K562 (cell line): ENCODE data around the gene ZNF816. TPM values are rescaled to one million over a fixed set of nuclear protein-coding genes. Genes with fewer than 3 reads are reported as not detected.
A peak's percentile ranks its signal among the peaks of the same experiment; 100 is the strongest.

Source experiments
- ATF6 ChIP-seq: sonication (generic); formaldehyde crosslinking; IDR thresholded peaks from 2 replicates; pipeline ENCODE4 v1.4.0; 2020; ENCODE audit warnings: mild to moderate bottlenecking, missing genetic modification reagents
- CCNT2 ChIP-seq: IDR thresholded peaks from 2 replicates; pipeline ENCODE4 v1.6.1; 2011; ENCODE audit warnings: borderline replicate concordance, low read depth, mild to moderate bottlenecking, moderate library complexity, mixed read lengths, low read length; ENCODE audit not compliant: insufficient read length; ENCODE audit errors: extremely low read depth
- CTBP1 ChIP-seq: fragments of 450-650 bp; IDR thresholded peaks from 2 replicates; pipeline ENCODE4 v1.6.1; 2016; ENCODE audit warnings: borderline replicate concordance
- E2F6 ChIP-seq, 2 experiments: IDR thresholded peaks; 2 replicates each; pipeline ENCODE4 v1.6.1; 2011; ENCODE audit warnings: borderline replicate concordance in 1 of 2, control low read depth in 1 of 2, low read depth in 1 of 2, low read length in 1 of 2, mild to moderate bottlenecking in 1 of 2, mixed read lengths in 1 of 2, moderate library complexity in 1 of 2; ENCODE audit not compliant: insufficient read depth in 1 of 2, insufficient read length in 1 of 2, poor library complexity in 1 of 2, severe bottlenecking in 1 of 2; ENCODE audit errors: extremely low read depth in 1 of 2
- GATAD2B ChIP-seq: fragments of 450-650 bp; IDR thresholded peaks from 2 replicates; pipeline ENCODE4 v1.6.1; 2017; ENCODE audit warnings: mild to moderate bottlenecking, borderline replicate concordance
- HMBOX1 ChIP-seq: sonication (generic); IDR thresholded peaks from 2 replicates; pipeline ENCODE4 v1.6.1; 2016
- HNRNPL ChIP-seq: fragments of 200-400 bp; formaldehyde crosslinking; IDR thresholded peaks from 2 replicates; pipeline ENCODE4 v1.6.1; 2017; ENCODE audit warnings: low read depth, mild to moderate bottlenecking, low read length
- IRF2 ChIP-seq: sonication (generic); formaldehyde crosslinking; IDR thresholded peaks from 2 replicates; pipeline ENCODE4 v1.8.1; 2022; ENCODE audit warnings: mild to moderate bottlenecking, missing genetic modification reagents
- NFYB ChIP-seq: IDR thresholded peaks from 2 replicates; pipeline ENCODE4 v1.6.1; 2011; ENCODE audit warnings: mild to moderate bottlenecking, moderate library complexity; ENCODE audit not compliant: insufficient read length; ENCODE audit errors: extremely low read depth
- OTX1 ChIP-seq: fragments of 450-650 bp; formaldehyde crosslinking; IDR thresholded peaks from 2 replicates; pipeline ENCODE4 v1.4.0; 2022; ENCODE audit warnings: mild to moderate bottlenecking
- POLR2AphosphoS2 ChIP-seq: IDR thresholded peaks from 2 replicates; pipeline ENCODE4 v1.6.1; 2012; ENCODE audit warnings: low read length, improper control_type of control experiment
- POLR3A ChIP-seq: IDR thresholded peaks from 2 replicates; pipeline ENCODE4 v1.6.1; 2011; ENCODE audit warnings: borderline replicate concordance, mild to moderate bottlenecking, moderate library complexity; ENCODE audit not compliant: insufficient read length, insufficient read depth; ENCODE audit errors: extremely low read depth
- PTTG1 ChIP-seq: fragments of 450-650 bp; IDR thresholded peaks from 2 replicates; pipeline ENCODE4 v1.6.1; 2016; ENCODE audit warnings: low read depth, mild to moderate bottlenecking, missing genetic modification characterization, missing compliant biosample characterization
- RBM15 ChIP-seq: fragments of 200-400 bp; formaldehyde crosslinking; IDR thresholded peaks from 2 replicates; pipeline ENCODE4 v1.6.1; 2018; ENCODE audit warnings: mild to moderate bottlenecking, low read length, moderate library complexity; ENCODE audit not compliant: insufficient read depth
- TCF7L2 ChIP-seq: fragments of 150-350 bp; IDR thresholded peaks from 2 replicates; pipeline ENCODE4 v1.6.1; 2016; ENCODE audit warnings: low read depth, mild to moderate bottlenecking, low read length, moderate library complexity
- XRCC3 ChIP-seq: fragments of 450-650 bp; IDR thresholded peaks from 2 replicates; pipeline ENCODE4 v1.6.1; 2017; ENCODE audit warnings: mild to moderate bottlenecking, moderate library complexity
- ZBTB43 ChIP-seq: sonication (generic); formaldehyde crosslinking; IDR thresholded peaks from 2 replicates; pipeline ENCODE4 v1.8.0; 2023; ENCODE audit warnings: mild to moderate bottlenecking, missing genetic modification reagents
- ZFP30 ChIP-seq: fragments of 250-450 bp; sonication (Bioruptor Pico); IDR thresholded peaks from 2 replicates; pipeline ENCODE4 v1.8.0; 2022; ENCODE audit warnings: moderate library complexity, mild to moderate bottlenecking, inconsistent platforms, borderline replicate concordance
- ZNF431 ChIP-seq: sonication (generic); formaldehyde crosslinking; IDR thresholded peaks from 2 replicates; pipeline ENCODE4 v1.8.0; 2022; ENCODE audit warnings: mild to moderate bottlenecking, missing genetic modification reagents
- ZNF586 ChIP-seq: fragments of 450-650 bp; formaldehyde crosslinking; conservative IDR thresholded peaks from 2 replicates; pipeline ENCODE4 v1.4.0; 2020; ENCODE audit warnings: mild to moderate bottlenecking, moderate library complexity
- ZNF766 ChIP-seq: fragments of 200-800 bp; sonication (Bioruptor generic); conservative IDR thresholded peaks from 2 replicates; pipeline ENCODE4 v1.6.1; 2016; ENCODE audit warnings: missing genetic modification characterization, missing compliant biosample characterization
- polyA plus RNA-seq, 8 experiments: library from polyadenylated mRNA; depleted of rRNA in 4 of 8; stranded (reverse) in 5 of 8; unstranded in 3 of 8; fragments of >200 nt; fragmentation: Nextera tagmentation in 2 of 8; fragmentation: Illumina TruSeq in 1 of 8; extraction: Ambion mirVana in 2 of 8; extraction: Trizol in 1 of 8; gene quantifications; 2 replicates each; pipeline versions ENCODE4 v1.2.1 to v1.2.3, GENCODE V29; 2011 to 2014; ENCODE audit warnings: inconsistent platforms in 1 of 8, missing spikeins in 1 of 8
- total RNA-seq, 7 experiments: library from RNA; depleted of rRNA in 6 of 7; stranded (reverse); fragments of >200 nt in 6 of 7; fragmentation: Illumina TruSeq in 2 of 7; extraction: Trizol in 2 of 7; gene quantifications; 2 replicates each; pipeline versions ENCODE4 v1.2.1 to v1.2.3, GENCODE V29; 2011 to 2021; ENCODE audit warnings: low replicate concordance in 1 of 7

The ZNF816 gene
- total and polyA plus RNA-seq, 9 of the 15 experiments (the other 6 are each of a cell fraction or from before 2014, with no cell fraction given) = 8.6 to 23.4 (median 13.0) TPM

GRCh38 chr19:52993342-52994178 is 30.9 kb upstream of the ZNF816 start (continued):
- TF ChIP-seq CCNT2 (no peak), POLR3A (no peak), IRF2 (CRISPR knock-in tag) (no peak), ZNF766 (CRISPR knock-in tag) (no peak), HNRNPL (no peak), ZFP30 (CRISPR knock-in tag) (no peak), ATF6 (CRISPR knock-in tag) (no peak), RBM15 (no peak), CTBP1 (0 out of 2 replicates have a peak, but pooled peaks have one; percentile 13), GATAD2B (no peak), ZNF431 (CRISPR knock-in tag) (no peak), E2F6 (IDR thresholded peaks at IDR 0.05; ENCODE audit: borderline replicate concordance in 1 of 2, extremely low read depth in 1 of 2, insufficient read depth in 1 of 2, insufficient read length in 1 of 2, low read depth in 1 of 2, low read length in 1 of 2, poor library complexity in 1 of 2, severe bottlenecking in 1 of 2) (peak in 1 of 2 experiments; percentile 8), PTTG1 (tag) (no peak), XRCC3 (no peak), NFYB (no peak), POLR2AphosphoS2 (no peak), ZBTB43 (no peak), HMBOX1 (no peak), TCF7L2 (no peak), ZNF586 (CRISPR knock-in tag) (no peak), OTX1 (no peak)
